ENCODE results near the gene VARS1.

Gene VARS1

GRCh38 chr6:31750411-31751022 lies 45.0 kb downstream of the VARS1 start:
- Histone ChIP-seq H3K9me3 (ENCODE audit: insufficient read depth, low read depth, low read length) (no peaks in the 10 kb centered on the region), H3K27ac (ENCODE audit: low read depth, low read length) (no peak overlapping the region), H3K27me3 (ENCODE audit: insufficient read depth, low read length) (no peaks in the 10 kb centered on the region), H3K36me3 (ENCODE audit: insufficient read depth, low read length) (peaks cover 13% of the 10 kb centered on the region), H3K9ac (ENCODE audit: low read depth, low read length) (no peak overlapping the region), H3K4me1 (ENCODE audit: insufficient read depth, low read length) (no peaks in the 10 kb centered on the region), H3K4me3 (ENCODE audit: low read length) (no peak overlapping the region)
- WGBS = 97% methylated on average over 6 of the region's 7 CpGs

DNA sequence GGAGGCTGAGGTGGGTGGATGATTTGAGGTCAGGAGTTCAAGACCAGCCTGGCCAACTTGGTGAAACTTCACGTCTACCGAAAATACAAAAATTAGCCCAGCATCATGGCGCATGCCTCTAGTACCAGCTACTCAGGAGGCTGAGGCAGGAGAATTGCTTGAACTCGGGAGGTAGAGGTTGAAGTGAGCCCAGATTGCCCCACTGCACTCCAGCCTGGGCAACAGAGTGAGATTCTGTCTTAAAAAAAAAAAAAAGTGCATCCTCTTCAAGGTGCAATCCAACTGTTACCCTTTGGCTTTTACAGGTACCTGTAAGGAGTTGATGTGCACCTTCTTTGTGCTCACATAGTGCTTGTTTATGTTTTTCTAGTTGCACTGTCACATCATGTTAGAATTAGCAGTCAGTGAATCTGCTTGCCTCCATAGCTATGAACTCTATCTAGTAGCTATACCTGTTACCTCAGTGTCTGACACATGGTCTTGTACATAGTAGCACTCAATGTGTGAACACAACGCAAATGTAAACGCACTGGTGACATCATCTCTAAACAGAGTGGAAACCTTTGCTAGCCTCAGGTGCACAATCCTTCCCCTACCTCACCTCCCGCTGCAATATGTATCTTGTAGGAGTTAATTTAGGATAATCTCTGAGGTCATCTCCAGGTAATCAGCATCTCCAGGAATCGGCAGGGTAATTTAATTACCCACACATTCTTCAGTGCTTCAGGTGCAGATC lies 46.1 kb downstream of the VARS1 start:
- Histone ChIP-seq H3K27me3 (ENCODE audit: insufficient read depth, low read length) (no peaks in the 10 kb centered on the region), H3K9ac (ENCODE audit: low read depth, low read length) (no peak overlapping the region), H3K4me1 (ENCODE audit: insufficient read depth, low read length) (no peaks in the 10 kb centered on the region), H3K4me3 (ENCODE audit: low read length) (no peak overlapping the region), H3K27ac (ENCODE audit: low read depth, low read length) (no peak overlapping the region), H3K9me3 (ENCODE audit: insufficient read depth, low read depth, low read length) (no peaks in the 10 kb centered on the region), H3K36me3 (ENCODE audit: insufficient read depth, low read length) (peaks cover 13% of the 10 kb centered on the region)
- WGBS = 97% methylated on average over 6 of the region's 8 CpGs
